SKM-1 treated with dmso at 0.1 percent for 144 hours (cell line): ENCODE results near the gene SDK2.
A peak's percentile ranks its signal among the peaks of the same experiment; 100 is the strongest.
"Not testable (repeated sequence)": the region's sequence is repeated elsewhere in the genome, so short reads cannot be mapped to it uniquely, and the experiment has no call there.

Source experiments
- DNase-seq: peaks from one replicate; lab custom pipeline; 2025; ENCODE audit not compliant: unreplicated experiment; lab: John Stamatoyannopoulos, UW

SDK2 gene

DNA sequence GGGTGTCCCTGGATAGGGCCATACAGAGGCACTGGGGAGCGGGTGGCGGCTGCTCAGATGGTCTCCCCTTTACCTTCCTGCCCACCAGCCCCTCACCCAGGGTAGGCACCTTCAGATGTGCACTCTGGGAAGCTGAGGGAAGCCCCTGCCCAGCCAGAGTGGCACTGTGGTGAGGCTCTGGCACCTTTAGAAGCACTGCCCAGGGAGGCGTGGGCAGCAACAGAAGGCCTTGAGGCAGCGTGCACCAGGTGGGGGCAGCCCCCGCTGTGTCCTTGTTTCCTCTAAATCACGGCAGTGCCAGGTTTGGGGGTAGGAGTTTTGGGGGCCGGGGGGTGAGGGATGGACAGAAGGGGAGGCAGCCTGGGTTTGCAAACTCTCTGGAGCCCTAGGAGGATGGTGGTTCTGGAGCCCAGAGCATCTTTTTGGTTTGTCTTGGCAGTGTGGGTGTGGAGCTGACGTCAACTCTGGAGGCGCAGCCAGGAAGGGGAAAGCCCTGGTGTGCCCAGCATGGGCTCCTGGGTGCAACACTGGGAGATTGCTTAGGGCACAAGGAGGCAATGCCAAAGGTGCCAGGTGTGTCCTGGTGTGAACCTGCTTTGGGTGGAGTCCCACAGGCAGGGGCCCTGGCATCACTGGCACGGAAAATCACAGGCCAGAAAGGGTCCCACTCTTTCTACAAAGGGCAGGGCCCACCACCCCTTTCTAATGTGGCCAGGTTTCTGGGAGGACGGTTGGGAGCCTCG lies 309.3 kb downstream of the SDK2 start:
- no peak for DNase-seq

DNA sequence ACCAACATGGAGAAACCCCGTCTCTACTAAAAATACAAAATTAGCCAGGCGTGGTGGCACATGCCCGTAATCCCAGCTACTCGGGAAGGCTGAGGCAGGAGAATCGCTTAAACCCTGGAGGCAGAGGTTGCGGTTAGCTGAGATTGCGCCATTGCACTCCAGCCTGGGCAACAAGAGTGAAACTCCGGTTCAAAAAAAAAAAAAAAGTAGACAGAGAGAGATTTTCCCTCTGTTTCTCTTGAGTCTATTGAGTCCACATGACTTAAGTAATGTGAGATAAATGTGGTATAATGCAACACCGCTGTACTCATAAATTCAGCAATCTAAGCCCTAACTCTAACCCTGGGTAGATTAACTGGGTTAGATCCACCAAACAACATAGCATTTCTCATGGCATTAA lies 310.8 kb downstream of the SDK2 start:
- peak; percentile 46 for DNase-seq

DNA sequence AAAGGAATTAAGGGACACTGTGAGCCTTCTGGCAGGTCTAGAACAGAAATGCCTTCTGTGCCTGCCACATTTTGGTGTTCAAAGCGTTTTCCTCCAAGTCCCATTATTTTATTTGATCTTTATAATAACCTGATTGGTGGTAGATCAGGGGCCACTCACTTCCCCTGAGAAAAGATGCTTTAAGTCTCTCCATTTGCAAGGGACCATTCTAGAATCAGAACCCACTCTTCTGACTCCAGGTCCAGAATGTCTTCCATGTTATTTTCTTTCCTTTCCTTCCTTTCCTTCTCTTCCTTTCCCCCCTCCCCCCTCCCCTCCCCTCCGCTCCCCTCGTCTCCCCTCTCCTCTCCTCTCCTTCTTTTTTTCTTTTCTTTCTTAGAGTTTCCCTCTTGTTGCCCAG lies 313.2 kb downstream of the SDK2 start:
- no peak for DNase-seq

- no peak for DNase-seq
Observed at GRCh38 chr17:73327676-73328075, 316.6 kb downstream of the SDK2 start.

GRCh38 chr17:73325527-73325842 lies 318.8 kb downstream of the SDK2 start:
- DNase-seq = peak; percentile 61

DNA sequence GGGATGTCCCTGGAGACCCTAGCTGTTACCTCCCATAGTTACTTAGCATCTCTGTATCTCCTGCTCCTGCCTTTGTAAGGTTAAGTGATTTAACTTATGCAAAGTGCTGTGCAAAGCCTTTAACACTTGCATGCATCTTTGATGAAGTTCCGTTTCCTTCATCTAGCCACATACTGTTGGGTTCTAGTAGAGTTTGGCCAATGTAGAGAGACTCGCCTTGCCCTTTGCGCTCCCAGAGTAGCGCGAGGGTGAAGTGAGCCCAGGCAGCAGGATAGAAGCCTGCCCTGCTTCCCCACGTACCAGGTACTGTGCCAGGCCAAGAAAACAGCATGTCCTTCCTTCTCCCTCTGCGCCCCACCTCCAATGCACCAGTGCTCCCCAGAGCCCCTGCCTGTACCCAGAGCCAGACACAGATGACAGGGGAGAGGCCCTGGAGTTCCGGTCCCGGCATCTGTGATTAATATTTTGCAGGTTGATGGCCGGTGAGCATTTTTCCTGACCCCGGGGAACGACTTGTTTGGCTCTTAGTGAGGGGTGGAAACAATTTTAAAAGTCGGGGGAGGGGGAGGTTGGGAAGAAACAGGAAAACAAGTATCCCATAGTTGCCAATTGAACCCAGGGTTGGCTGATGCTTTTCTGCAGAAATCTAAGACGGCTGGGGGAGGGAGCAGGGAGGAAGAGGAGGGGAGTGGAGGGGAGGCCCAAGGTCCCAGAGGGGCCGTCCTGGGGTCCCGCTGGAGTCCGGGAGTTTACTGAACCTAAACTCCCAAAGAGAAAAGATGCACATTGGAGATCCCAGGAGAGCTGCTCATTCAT lies 319.3 kb downstream of the SDK2 start:
- DNase-seq = no peak

- DNase-seq = no peak
Observed at GRCh38 chr17:73324160-73324475, 320.1 kb downstream of the SDK2 start.

- DNase-seq = no peak
Observed at GRCh38 chr17:73323409-73324159, 320.7 kb downstream of the SDK2 start.

GRCh38 chr17:73320601-73321264 lies 323.5 kb downstream of the SDK2 start:
- no peak for DNase-seq

DNA sequence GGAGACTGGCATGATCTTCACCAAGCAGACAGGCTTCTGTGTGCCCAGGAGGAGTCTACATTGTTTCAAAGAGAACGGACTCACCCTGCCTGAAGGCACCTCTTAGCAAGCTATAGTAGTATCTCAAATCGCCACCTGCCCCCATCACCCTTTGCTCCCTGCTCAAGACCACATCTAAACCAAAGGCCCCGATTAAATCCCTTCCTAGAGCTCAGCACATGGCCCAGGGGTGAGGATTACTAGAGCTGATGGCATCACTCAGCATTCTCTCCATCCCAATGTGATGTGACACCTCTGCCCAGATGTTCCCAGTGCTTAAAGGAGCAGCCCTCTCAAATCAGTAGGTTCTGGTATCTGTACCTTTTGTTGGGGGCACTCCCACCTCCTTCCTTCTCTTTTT lies 324.5 kb downstream of the SDK2 start:
- DNase-seq = no peak

- DNase-seq = no peak
Observed at GRCh38 chr17:73318836-73319235, 325.4 kb downstream of the SDK2 start.

DNA sequence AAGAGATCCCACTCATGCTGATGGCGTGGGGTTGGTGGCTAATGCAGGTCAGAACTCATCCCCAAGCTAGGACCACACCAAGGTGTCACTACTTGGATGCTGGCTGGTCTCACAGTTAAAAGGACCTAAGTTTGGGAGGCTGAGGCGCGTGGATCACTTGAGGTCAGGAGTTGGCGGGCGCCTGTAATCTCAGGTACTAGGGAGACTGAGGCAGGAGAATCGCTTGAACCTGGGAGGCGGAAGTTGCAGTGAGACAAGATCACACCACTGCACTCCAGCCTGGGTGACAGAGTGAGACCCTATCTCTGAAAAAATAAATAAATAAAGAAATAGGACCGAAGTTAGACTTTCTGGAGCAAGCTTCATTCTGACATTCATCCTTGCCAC lies 325.8 kb downstream of the SDK2 start:
- DNase-seq = no peak

DNA sequence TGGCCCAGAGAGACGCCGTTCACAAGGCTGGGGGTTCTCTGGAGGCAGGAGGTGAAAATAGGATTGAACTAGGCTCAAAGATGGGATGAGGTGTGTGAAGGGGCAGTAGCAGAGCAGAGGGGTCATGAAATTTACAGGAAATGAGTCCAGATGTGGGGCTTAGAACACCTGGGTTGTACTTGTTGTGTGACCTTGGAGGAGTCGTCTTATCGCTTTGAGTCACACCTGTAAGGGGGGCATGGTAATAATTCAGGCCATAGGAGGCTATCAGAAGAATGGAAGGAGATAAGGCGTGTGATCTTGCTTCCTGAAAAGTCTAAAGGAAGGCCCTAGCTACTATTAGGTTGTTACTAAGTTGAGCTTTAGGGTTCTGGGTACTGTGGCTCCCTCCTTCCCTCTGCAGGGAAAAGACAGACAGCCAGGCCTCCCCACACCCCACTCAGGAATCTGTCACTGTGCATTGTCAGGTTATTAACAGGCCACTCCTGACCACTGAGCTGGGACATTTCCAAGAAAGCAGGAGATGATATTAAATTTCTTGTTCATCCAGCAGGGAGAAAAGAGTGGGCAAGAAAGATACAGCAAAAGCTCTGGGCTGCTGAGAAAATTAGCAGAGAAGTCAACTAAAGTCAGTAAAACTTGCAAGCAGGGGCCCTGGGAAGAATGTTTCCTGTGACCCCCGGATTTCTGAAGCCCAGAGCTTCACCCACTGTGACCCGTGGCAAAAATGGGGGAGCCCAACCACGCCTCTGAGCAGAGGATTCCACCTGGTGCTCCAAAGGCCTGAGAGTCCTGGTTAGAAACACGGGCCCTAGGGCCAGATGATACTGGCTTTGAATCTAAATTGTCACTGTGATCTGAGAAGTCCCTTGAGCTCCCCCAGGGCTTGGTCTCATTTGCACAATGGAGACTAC lies 326.5 kb downstream of the SDK2 start:
- DNase-seq = no peak

- no peak for DNase-seq
Observed at GRCh38 chr17:73316919-73317505, 327.2 kb downstream of the SDK2 start.

DNA sequence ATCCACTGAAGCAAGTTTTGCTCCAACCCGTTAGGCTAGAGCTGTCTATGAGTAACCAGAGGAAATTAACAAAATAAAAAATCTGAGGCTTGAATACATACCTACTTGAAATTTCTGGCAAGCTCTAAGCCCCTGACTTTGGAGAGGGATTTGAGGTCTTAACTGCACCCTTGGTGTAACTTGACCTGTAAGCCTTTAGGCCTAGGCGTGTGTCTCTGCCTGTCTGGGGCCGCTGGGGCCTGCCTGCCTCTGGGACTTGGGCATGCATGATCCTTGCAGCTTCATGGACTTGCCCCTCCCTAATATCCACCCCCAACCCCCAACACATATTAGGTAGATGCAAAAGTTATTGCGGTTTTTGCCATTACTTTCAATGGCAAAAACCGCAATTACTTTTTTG lies 328.8 kb downstream of the SDK2 start:
- no peak for DNase-seq

GRCh38 chr17:73313526-73314127 lies 330.6 kb downstream of the SDK2 start:
- DNase-seq = no peak

GRCh38 chr17:73312887-73313286 lies 331.4 kb downstream of the SDK2 start:
- DNase-seq = not testable (repeated sequence)

GRCh38 chr17:73311781-73312641 lies 332.2 kb downstream of the SDK2 start, which contains the start of gene CDC42EP4:
CDC42EP4 (minus strand) TSS chr17:73312001; CDS start chr17:73286500, 25,501 bp downstream.
- DNase-seq = peak; percentile 94

DNA sequence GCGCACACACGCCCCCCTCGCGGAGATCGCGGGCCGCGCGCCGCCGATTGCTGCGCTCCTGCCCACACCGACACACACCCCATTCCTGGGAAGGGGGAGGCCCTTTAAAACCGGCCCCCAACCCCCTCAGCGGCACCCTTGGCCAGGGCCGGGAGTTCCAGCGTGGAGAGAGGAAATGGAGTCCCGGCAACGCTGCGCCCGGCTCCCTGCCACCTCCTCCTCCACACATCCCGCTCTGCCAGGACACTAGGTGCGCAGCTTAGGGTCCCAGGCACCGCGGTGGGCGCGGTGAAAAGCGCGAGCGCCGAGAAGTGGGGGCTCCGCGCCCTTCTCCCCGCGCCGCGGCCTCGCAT lies 332.8 kb downstream of the SDK2 start:
- no peak for DNase-seq
